Subcutaneous abdominal adipose tissue (tissue), 5 donors: ENCODE measurements around the gene ZNF783.

ENCODE experiments used
- H3K27ac ChIP-seq: one replicate; pipeline ENCODE4 v1.7.0; 2013; ENCODE audit warnings: low read depth, mild to moderate bottlenecking, inconsistent platforms, low read length, moderate library complexity
- H3K27me3 ChIP-seq, 5 donors: one replicate each; pipeline ENCODE4 v1.7.0; 2013; ENCODE audit warnings: low read length in 5 of 5, inconsistent platforms in 1 of 5; ENCODE audit not compliant: control insufficient read depth in 5 of 5, insufficient read depth in 4 of 5
- H3K36me3 ChIP-seq, 5 donors: one replicate each; pipeline ENCODE4 v1.7.0; 2013; ENCODE audit warnings: low read length in 5 of 5; ENCODE audit not compliant: control insufficient read depth in 5 of 5, insufficient read depth in 5 of 5
- H3K4me1 ChIP-seq, 5 donors: one replicate each; pipeline ENCODE4 v1.7.0; 2013; ENCODE audit warnings: low read length in 5 of 5, mild to moderate bottlenecking in 3 of 5, moderate library complexity in 1 of 5; ENCODE audit not compliant: control insufficient read depth in 5 of 5, insufficient read depth in 5 of 5
- H3K4me3 ChIP-seq, 5 donors: one replicate each; pipeline ENCODE4 v1.7.0; 2013; ENCODE audit warnings: low read length in 5 of 5, low read depth in 1 of 5
- H3K9ac ChIP-seq, 5 donors: one replicate each; pipeline ENCODE4 v1.7.0; 2013; ENCODE audit warnings: low read length in 5 of 5, mild to moderate bottlenecking in 4 of 5, moderate library complexity in 3 of 5
- H3K9me3 ChIP-seq, 5 donors: one replicate each; pipeline ENCODE4 v1.7.0; 2013; ENCODE audit warnings: low read length in 5 of 5; ENCODE audit not compliant: control insufficient read depth in 5 of 5
- donor health status: healthy.
- donor health status: healthy.
- donor health status: healthy.
- donor health status: healthy.
- donor health status: healthy.

The ZNF783 gene

GRCh38 chr7:149286811-149287400, 24.9 kb downstream of the ZNF783 start:
- H3K27me3 ChIP-seq: no peaks in the 10 kb centered on the region
- H3K27ac ChIP-seq: no peak overlapping the region
- no peaks in the 10 kb centered on the region for H3K9me3 ChIP-seq
- H3K36me3 ChIP-seq: peaks cover 0 to 38% (median 23%) of the 10 kb centered on the region in 5 donors
- H3K4me1 ChIP-seq: peaks cover 2 to 17% (median 15%) of the 10 kb centered on the region in 5 donors
- H3K4me3 ChIP-seq: no peak overlapping the region
- H3K9ac ChIP-seq: peak overlapping the region in 1 of 5 donors; percentile 32

DNA sequence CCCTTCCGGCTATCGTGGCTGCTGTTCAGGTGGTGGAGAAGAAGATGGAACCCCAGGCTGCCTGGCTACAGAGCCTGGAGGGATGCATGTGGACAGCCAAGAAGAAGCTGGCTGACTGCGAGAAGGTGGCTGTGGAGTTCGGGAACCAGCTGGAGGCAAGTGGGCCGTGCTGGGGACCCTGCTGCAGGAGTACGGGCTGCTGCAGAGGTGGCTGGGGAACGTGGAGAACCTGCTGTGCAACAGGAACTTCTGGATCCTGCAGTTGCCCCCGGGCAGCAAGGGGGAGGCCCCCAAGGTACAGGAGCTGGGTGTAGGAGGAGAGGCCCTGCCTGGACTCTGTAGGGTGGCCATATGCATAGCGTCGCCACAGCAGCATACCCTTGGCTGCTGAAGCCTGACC, 25.6 kb downstream of the ZNF783 start:
- Histone ChIP-seq H3K27me3 (no peaks in the 10 kb centered on the region), H3K4me1 (peaks cover 2 to 17% (median 15%) of the 10 kb centered on the region in 5 donors), H3K9ac (no peak overlapping the region), H3K36me3 (peaks cover 0 to 40% (median 24%) of the 10 kb centered on the region in 5 donors), H3K27ac (no peak overlapping the region), H3K9me3 (no peaks in the 10 kb centered on the region), H3K4me3 (no peak overlapping the region)

DNA sequence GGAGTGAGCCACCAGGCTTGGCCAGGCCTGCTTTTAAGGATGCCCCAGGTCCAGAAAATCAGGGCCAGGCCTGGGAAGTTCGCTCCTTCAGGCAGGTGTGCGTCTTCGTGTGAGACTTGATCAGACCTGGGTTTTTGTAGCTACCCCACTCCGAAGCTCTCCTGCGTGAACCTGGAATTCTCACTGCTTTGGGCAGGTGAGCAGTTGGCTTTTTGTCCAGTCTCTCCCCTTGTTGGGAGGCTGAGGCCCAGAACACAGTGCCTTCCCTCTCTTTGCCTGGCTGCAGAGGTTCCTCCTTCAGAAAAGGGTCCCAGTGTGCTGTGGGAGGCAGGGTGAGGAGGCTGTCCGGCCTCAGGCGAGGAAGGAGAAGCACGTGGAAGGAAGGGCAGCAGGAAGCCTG, 27.3 kb downstream of the ZNF783 start:
- peaks cover 0 to 56% (median 37%) of the 10 kb centered on the region in 5 donors for H3K36me3 ChIP-seq
- H3K9ac ChIP-seq: no peak overlapping the region
- no peaks in the 10 kb centered on the region for H3K27me3 ChIP-seq
- peaks cover 2 to 17% (median 15%) of the 10 kb centered on the region in 5 donors for H3K4me1 ChIP-seq
- no peak overlapping the region for H3K4me3 ChIP-seq
- no peaks in the 10 kb centered on the region for H3K9me3 ChIP-seq
- no peak overlapping the region for H3K27ac ChIP-seq

DNA sequence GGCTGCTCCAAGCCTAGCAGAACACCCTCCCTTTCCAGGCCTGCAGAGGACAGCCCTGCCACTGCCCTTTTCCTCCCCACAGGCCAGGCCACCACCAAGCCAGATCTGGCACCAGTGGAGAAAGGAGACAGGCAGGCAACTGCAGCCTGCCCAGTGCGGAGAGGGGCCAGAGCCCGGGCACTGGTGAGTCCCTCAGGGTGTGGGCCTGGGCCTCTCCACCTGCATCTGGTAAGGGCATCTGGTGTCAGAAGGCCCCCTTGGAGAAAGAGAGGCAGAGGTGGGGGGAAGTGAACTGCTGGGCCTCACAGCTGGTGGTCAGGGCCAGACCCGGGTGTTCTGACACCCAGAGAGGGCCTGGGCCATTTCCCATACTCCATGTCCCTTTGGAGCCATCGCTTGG, 27.9 kb downstream of the ZNF783 start:
- H3K27me3 ChIP-seq: no peaks in the 10 kb centered on the region
- no peaks in the 10 kb centered on the region for H3K9me3 ChIP-seq
- no peak overlapping the region for H3K27ac ChIP-seq
- H3K4me1 ChIP-seq: peaks cover 2 to 14% (median 11%) of the 10 kb centered on the region in 5 donors
- peaks cover 0 to 61% (median 40%) of the 10 kb centered on the region in 5 donors for H3K36me3 ChIP-seq
- no peak overlapping the region for H3K9ac ChIP-seq
- H3K4me3 ChIP-seq: no peak overlapping the region

DNA sequence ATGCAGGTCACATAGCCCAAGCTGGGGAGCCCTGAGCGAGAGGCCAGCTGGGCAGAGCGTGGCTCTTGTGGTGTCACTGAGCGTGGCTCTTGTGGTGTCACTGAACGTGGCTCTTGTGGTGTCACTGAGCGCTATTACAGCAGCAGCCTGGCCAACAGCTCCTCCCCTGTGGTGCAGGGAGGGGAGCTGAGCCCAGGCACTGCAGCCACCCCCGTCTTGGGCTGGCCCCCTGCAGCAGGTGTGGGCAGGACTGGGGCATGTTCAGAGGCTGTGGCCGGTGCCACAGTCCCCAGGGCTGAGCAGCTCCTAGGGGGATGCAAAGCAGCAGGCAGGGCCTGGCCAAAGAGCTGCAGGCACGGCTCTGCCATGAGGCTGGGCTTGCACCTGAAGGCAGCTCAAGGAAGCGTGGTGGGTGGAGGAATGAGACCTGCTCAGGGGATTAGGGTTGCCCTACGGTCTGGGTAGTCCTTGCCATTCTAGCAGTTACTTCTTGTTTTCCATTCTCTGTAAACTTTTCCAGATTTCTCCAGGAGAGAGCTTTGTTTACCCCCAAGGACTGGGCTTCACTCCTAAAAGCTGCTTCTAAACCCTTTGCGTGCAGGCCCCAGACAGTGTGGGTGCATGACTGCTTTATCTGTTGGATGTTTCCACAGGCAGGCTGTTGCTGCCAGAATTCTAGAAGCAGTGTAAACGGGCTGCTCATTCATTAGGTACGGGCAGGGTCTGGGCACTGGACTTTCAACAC, 29.2 kb downstream of the ZNF783 start:
- H3K4me1 ChIP-seq: no peaks in the 10 kb centered on the region
- no peak overlapping the region for H3K9ac ChIP-seq
- no peaks in the 10 kb centered on the region for H3K9me3 ChIP-seq
- H3K27ac ChIP-seq: no peak overlapping the region
- H3K4me3 ChIP-seq: no peak overlapping the region
- peaks cover 0 to 72% (median 51%) of the 10 kb centered on the region in 5 donors for H3K36me3 ChIP-seq
- H3K27me3 ChIP-seq: no peaks in the 10 kb centered on the region

DNA sequence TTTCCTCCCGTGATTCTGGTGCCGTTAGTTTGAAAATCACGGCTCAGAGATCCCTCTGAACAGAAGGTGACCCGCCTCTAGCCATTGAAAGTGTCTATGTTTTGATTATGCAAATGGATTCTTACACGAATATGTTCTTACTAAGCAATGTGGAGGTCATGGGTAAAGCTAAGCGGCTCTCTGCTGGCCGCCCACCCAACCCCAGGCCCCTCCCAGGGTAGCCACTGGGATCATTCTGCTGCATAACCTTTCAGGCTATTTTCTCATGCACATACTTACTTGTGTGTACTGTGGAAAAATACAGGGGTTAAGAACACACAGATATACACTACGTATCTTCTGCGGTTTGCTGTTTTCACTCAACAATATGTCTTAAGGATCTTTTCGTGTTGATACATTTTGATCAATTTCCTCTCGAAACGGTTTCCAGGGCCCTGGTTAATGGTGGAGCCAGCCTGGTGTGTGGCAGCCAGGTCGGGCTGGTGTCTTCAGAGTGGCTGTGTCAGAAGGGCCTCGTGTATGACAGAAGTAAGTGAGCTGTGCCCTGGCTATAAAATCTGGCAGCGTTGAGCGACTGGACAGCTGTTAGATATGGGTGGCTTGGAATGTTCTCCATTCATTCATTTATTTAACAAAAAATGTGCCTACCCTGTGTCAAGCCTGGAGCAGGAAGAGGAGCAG, 29.9 kb downstream of the ZNF783 start:
- H3K27me3 ChIP-seq: no peaks in the 10 kb centered on the region
- H3K4me3 ChIP-seq: no peak overlapping the region
- peaks cover 0 to 72% (median 51%) of the 10 kb centered on the region in 5 donors for H3K36me3 ChIP-seq
- no peak overlapping the region for H3K9ac ChIP-seq
- no peak overlapping the region for H3K27ac ChIP-seq
- no peaks in the 10 kb centered on the region for H3K4me1 ChIP-seq
- no peaks in the 10 kb centered on the region for H3K9me3 ChIP-seq

- Histone ChIP-seq H3K9me3 (no peaks in the 10 kb centered on the region), H3K4me1 (no peaks in the 10 kb centered on the region), H3K27me3 (no peaks in the 10 kb centered on the region), H3K9ac (no peak overlapping the region), H3K27ac (no peak overlapping the region), H3K36me3 (peaks cover 0 to 71% (median 51%) of the 10 kb centered on the region in 5 donors), H3K4me3 (no peak overlapping the region)
Observed at GRCh38 chr7:149292462-149292823, 30.4 kb downstream of the ZNF783 start.

DNA sequence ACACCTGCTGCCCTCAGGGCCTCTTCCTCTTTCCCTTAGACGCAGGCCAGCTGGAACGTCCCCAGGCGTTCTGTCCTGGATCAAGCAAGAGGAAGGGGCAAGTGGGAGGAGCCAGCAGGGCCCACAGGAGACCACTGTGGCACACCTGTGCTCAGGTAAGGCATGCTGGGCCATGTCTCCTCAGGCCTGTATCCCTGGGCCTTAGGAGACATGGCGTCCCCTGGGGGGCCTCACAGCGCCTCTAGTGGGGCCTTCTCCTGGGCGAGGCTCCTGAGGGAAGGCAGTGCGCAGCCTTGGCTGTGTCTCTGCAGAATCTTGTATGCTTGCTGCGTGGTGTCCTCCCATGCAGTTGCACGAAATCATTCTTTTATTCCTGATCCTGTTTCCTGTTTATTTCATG, 31.3 kb downstream of the ZNF783 start:
- Histone ChIP-seq H3K9me3 (no peaks in the 10 kb centered on the region), H3K36me3 (peaks cover 0 to 62% (median 44%) of the 10 kb centered on the region in 5 donors), H3K27me3 (no peaks in the 10 kb centered on the region)

GRCh38 chr7:149293946-149294633, 32.1 kb downstream of the ZNF783 start:
- H3K36me3 ChIP-seq: peaks cover 0 to 58% (median 44%) of the 10 kb centered on the region in 5 donors
- no peak overlapping the region for H3K4me3 ChIP-seq
- no peak overlapping the region for H3K9ac ChIP-seq
- no peaks in the 10 kb centered on the region for H3K27me3 ChIP-seq
- no peak overlapping the region for H3K27ac ChIP-seq
- no peaks in the 10 kb centered on the region for H3K4me1 ChIP-seq
- peaks cover 0 to 3% (median 0%) of the 10 kb centered on the region in 5 donors for H3K9me3 ChIP-seq

More for the DNA sequence above, 31.3 kb downstream of the ZNF783 start:
- H3K4me3 ChIP-seq: no peak overlapping the region
- no peak overlapping the region for H3K9ac ChIP-seq
- H3K4me1 ChIP-seq: no peaks in the 10 kb centered on the region
- H3K27ac ChIP-seq: no peak overlapping the region
